Renal pelvis (tissue), 4 donors: Measurements from ENCODE around the gene FCER2. TPM values are rescaled to one million over a fixed set of nuclear protein-coding genes. Genes with fewer than 3 reads are reported as not detected.

Experiments used
- DNase-seq: peaks from one replicate; pipeline ENCODE4 v3.0.0-alpha.2; 2013
- polyA plus RNA-seq, 3 donors: library from polyadenylated mRNA; unstranded; fragments of 120-200 nt; gene quantifications; one replicate each; pipeline ENCODE4 v1.2.1, GENCODE V29; 2013; ENCODE audit not compliant: insufficient read length in 3 of 3

The FCER2 gene
- polyA plus RNA-seq, 3 donors, result 0.12 to 0.17 TPM; not detected in 1

GRCh38 chr19:7678971-7679751 lies 22.8 kb downstream of the FCER2 start:
- DNase-seq, result peak; percentile 23

DNA sequence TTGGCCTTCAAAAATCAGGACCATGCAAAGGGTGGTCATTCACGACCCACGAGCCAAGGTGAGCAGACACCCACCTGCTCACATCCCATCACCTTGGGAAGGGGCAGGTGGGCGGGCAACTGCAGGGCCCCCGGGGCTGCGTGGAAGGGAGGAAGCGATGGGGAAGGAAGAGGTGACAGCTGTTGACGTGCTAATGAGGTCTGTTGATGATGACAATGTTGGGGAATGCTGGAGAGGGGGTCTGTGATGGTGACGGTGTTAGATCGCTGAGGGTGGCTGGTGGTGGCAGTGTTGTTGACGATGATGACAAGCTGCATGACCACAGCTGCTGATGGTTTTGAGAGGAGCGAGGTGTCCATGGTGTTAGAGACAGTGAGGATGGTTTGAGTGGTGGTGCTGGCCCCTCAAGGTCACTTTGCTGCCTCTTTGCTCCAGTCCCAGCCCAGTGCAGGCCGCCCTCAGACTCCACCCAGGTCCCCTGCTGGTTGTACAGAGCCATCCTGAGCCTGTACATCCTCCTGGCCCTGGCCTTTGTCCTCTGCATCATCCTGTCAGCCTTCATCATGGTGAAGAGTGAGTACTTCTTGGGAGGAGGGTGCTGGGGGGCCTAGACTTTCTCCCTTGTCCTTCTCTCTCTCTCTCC lies 24.1 kb downstream of the FCER2 start:
- no peak for DNase-seq

GRCh38 chr19:7676854-7677253 lies 25.1 kb downstream of the FCER2 start, which contains the start of gene MCEMP1:
Gene MCEMP1, plus strand, starts transcription at chr19:7677090. Its CDS starts 31 bp downstream, at chr19:7677121.
- DNase-seq, result no peak

GRCh38 chr19:7676376-7676775 lies 25.6 kb downstream of the FCER2 start:
- no peak for DNase-seq

DNA sequence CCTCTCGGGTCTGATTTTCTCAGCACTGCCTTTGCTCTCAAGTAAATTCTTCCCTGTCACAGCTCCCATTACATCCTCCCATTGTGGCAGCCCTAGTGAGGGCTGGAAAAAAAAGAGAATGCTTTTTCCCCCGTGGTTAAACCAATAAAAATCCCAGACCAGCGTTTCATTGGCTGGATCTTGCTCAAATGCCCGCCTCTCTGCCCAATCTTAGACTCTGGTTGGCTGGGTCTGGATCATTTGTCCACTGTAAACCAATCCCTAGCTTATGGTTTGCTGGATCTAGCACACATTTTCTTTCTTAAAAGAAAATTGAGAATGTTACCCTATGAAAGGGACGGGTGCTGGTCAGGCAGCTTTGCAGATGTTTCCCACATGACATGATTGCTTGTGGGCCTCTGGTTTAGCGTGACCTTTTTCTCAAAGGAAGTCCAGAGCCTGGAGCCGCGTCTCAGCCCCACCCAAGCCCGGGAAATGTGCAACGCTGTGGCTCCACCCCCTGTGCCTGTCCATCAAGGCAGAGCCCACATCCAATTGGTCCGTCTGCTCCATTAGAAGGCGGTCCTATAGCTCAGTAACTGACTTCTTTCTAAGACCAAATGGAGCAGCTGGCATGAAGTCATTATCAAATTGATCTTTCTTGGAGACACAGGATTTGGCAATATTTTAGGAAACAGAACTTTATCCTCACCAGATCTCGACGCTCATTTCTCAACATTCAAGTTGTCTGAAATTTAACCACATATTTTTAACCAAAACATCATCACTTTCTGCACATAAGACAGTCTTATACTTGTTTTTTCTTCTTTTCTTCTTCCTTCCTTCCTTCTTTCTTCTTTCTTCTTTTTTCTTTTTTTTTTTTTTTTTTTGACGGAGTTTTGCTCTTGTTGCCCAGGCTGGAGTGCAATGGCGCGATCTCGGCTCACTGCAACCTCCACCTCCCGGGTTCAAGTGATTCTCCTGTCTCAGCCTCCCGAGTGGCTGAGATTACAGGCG lies 27.6 kb downstream of the FCER2 start:
- DNase-seq, result no peak

DNA sequence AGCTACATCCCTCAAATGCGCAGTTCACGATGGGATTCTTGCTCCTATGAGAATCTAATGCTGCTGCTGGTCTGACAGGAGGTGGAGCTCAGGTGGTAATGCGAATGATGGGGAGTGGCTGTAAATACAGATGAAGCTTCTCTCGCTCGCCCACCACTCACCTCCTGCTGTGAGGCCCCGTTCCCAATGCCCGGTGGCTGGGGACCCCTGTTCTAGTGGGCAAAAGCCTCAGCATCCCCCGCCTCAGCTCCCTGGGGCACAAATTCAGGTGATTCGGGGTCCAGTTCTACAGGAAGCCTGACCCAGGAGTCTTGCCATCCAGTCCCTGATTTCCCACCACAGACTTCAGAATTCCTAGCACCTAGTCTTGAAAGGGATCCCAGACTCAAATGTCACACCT lies 29.4 kb downstream of the FCER2 start:
- DNase-seq, result no peak

GRCh38 chr19:7670790-7671189 lies 31.1 kb downstream of the FCER2 start:
- DNase-seq, result no peak

DNA sequence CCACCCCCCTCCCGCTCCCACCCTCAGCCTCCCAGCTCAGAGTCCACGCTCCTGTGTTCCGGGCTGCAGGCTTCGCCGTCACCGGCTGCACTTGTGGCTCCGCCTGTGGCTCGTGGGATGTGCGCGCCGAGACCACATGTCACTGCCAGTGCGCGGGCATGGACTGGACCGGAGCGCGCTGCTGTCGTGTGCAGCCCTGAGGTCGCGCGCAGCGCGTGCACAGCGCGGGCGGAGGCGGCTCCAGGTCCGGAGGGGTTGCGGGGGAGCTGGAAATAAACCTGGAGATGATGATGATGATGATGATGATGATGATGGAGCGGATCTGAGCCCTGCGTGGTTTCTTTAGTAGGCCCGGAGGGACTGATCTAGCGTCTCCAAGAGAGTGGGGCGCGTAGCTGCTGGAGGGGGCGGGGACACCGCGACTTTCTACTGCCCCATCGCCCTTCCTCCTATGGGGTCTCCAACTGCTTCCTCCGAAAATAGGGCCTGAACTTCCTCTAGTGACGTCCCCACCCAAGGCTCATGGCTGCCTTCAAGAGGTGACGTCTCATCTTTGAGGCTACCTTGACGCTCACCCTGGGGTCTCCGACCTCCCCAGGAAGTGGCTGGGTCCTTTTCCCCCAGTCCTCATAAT lies 31.7 kb downstream of the FCER2 start:
- peak; percentile 27 for DNase-seq

DNA sequence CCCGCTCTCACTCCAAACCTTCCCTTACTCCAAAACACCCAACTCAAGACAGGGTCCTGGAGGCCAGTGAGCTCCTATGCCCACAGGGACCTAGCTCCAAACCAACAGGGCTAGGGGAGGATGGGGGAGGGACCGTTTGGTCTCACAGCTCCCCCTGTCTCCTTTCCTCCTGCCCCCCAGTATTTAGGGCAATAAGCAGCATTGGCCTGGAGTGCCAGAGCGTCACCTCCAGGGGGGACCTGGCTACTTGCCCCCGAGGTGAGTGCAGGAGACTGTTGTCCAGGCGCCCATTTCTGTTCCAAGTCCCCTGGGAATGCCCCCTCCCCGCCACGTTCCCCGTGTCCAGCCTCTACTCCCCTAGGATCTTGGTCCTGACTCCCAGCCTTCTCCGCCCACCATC lies 32.3 kb downstream of the FCER2 start:
- no peak for DNase-seq

GRCh38 chr19:7668842-7669241 lies 33.1 kb downstream of the FCER2 start, which contains the start of gene RETN:
Gene RETN, plus strand, starts transcription at chr19:7669049. Its CDS starts 278 bp downstream, at chr19:7669327.
- no peak for DNase-seq

GRCh38 chr19:7665076-7665475 lies 36.9 kb downstream of the FCER2 start:
- DNase-seq, result no peak

DNA sequence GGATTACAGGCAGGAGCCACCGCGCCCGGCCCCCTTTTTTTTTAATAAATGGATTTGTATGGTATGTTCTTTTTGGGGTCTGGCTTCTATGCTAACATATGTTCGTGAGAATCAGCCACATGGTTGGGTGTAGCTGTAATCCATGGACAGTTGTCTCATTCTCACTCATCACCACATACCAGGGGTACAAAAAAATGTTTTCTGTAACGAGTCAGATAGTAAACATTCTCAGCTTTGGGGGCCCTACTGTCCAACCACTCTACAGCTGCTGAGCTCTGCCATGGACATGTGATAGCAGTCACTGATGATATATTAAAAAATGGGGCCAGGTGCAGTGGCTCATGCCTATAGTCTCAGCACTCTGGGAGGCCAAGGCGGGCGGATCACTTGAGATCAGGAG lies 38.2 kb downstream of the FCER2 start:
- DNase-seq, result no peak

DNA sequence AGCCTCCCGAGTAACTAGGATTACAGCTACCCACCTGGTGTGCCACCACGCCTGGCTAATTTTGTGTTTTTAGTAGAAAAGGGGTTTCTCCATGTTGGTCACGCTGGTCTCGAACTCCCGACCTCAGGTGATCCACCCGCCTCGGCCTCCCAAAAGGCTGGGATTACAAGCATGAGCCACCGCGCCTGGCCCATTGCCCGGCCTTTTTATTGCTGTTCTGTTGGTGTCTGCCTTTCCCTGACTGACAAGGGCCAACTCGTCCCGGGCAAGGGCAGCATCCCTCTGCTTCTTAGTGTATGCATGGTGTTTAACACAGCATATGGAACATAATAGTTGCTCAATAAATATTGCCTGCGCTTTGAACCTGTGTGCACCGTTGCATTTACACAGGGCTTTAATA lies 39.3 kb downstream of the FCER2 start:
- DNase-seq, result no peak

DNA sequence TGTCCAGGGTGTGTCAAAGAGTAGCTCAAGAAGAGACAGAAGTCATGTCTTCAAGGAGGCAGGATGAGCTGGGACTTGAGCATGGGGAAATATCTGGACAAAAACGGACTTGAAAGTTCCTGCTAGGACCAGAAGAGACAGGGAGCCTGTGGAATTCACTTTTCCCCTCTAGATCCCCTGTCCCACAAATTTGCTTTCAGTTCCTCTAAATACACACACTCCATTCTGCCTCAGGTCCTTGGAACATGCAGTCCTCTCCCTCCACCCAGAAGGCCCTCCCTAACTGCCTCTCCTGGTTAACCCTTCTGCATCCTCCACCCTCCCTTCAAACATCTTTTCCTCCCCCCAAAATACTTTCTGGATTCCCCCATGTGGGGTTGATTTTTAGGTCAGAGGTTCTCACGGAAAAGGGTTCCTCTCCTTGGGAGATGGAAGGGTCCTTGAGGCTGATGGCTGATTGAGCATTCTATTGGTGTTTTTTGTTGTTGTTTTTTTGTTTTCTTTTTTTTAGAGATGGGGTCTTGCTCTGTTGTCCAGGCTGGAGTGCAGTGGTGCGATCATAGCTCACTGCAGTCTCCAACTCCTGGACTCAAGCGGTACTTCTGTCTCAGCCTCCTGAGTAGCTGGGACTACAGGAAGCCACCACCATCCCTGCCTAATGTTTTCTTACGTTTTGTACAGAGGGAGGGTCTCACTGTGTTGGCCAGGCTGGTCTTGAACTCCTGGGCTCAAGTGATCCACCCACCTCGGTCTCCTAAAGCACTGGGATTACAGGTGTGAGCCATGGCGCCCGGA lies 40.0 kb downstream of the FCER2 start:
- DNase-seq, result no peak

DNA sequence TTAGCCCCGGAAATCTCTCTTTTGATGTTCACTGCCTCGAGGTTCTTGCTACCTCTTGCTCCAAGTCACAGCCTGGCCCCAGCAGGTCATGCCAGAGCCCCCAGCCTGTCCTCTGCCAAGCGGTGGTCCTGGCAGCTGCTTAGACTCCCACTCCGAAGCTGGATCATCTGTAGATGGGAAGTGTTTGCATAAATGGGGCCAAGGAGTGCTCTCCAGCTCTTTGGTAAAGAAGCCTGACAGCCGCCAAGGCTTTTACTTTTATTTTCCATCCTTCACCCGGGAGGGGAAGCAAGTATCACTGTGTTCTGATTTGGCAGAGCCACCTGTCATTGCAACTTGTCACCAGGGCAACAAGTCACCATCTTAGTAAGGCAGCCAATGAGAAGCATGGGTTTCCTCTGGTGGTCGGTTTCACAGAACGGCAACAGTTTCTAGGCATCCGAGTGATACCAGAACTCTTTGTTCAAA lies 43.7 kb downstream of the FCER2 start:
- DNase-seq, result no peak

GRCh38 chr19:7657131-7657751 lies 44.7 kb downstream of the FCER2 start:
- DNase-seq, result no peak

GRCh38 chr19:7655581-7655980 lies 46.4 kb downstream of the FCER2 start:
- DNase-seq, result no peak

DNA sequence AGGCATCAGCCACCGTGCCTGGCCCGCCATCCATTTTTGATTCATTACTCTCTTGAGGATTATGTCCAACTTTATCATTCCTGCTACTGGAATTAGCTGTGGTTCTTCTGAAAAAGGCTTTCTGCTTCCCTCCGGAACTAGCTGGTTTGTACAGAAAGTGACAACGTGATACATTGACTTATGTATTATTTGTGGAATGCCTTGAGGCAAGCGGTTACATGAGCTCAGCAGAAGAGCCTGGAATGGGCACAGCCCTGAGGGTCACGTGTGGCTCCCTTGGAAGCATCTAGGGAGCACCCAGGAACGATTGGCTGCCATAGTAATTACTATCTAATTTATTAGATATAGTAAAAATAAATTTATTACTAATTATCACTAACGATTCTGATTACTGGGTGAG lies 47.5 kb downstream of the FCER2 start:
- no peak for DNase-seq

DNA sequence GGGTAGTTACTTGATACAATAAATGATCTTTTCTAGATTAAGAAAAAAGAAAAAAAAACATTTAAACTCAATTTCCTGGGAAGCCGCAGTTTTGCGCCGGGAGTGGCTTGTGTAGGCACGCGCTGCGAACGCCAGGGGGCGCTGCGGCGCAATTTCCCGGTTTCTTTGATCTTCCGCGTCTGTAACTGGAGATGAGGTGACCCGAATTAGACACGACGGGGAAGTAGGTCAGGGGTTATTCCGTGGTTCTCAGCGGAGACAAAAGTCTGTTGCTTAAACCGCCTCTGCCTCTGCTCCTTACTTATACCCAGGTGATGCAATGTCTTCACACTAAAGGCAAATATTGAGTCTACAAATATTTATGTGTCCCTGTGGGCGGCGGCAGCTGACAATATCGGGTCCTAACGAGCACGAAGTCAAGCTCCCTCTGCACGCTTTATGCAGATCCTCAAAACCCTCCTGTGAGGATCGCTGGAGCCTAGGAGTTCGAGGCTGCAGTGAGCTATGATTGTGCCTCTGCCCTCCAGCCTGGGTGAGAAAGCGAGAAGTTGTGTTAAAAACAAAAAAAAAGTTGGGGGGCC lies 49.8 kb downstream of the FCER2 start:
- DNase-seq, result peak; percentile 81

DNA sequence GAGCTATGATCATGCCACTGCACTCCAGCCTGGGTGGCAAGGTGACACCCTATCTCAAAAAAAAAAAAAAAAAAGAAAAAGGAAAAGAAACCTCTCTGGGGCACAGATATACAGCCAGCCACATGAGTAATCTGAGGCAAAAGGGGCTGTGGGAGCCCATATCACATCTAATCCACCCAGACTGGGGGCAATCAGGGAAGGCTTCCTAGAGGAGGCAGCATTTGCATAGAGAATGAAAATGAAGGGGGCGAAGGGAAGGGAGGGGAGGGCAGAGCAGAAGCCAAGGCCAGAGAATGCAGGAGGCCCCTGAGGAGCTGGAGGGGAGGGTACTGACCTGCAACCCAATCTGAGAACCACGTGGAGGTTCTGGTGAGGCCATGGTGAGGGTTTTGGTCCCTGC lies 51.8 kb downstream of the FCER2 start:
- no peak for DNase-seq
